ENCODE results near the gene BUD13. TPM values are rescaled to one million over a fixed set of nuclear protein-coding genes. Genes with fewer than 3 reads are reported as not detected.

Gene BUD13
- total RNA-seq, 3 donors from 2014 or later, result 9.9 to 19.8 (median 15.1) TPM

- no peak overlapping the region for H3K27ac ChIP-seq
- H3K4me1 ChIP-seq, result peaks cover 0 to 9% of the 10 kb centered on the region in 2 donors
- no peak overlapping the region for H3K4me3 ChIP-seq
- H3K36me3 ChIP-seq, result no peaks in the 10 kb centered on the region
- DNase-seq (ENCODE audit: low spot score in 2 of 2), result no peak
- intact Hi-C loops (cut with DNase I; ENCODE audit: low total_unique reads), result no loop called here
- no peak for TF ChIP-seq POLR2AphosphoS5 (IDR thresholded peaks at IDR 0.05)
- TF ChIP-seq POLR2A (IDR thresholded peaks at IDR 0.05), result no peak
- TF ChIP-seq, protein P1, sequence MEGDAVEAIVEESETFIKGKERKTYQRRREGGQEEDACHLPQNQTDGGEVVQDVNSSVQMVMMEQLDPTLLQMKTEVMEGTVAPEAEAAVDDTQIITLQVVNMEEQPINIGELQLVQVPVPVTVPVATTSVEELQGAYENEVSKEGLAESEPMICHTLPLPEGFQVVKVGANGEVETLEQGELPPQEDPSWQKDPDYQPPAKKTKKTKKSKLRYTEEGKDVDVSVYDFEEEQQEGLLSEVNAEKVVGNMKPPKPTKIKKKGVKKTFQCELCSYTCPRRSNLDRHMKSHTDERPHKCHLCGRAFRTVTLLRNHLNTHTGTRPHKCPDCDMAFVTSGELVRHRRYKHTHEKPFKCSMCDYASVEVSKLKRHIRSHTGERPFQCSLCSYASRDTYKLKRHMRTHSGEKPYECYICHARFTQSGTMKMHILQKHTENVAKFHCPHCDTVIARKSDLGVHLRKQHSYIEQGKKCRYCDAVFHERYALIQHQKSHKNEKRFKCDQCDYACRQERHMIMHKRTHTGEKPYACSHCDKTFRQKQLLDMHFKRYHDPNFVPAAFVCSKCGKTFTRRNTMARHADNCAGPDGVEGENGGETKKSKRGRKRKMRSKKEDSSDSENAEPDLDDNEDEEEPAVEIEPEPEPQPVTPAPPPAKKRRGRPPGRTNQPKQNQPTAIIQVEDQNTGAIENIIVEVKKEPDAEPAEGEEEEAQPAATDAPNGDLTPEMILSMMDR (IDR thresholded peaks at IDR 0.05), result no peak
- no peaks in the 10 kb centered on the region for H3K27me3 ChIP-seq
- H3K9me3 ChIP-seq, result no peaks in the 10 kb centered on the region
These were observed 9.9 kb upstream of the BUD13 start for GRCh38 chr11:116782728-116783127.

DNA sequence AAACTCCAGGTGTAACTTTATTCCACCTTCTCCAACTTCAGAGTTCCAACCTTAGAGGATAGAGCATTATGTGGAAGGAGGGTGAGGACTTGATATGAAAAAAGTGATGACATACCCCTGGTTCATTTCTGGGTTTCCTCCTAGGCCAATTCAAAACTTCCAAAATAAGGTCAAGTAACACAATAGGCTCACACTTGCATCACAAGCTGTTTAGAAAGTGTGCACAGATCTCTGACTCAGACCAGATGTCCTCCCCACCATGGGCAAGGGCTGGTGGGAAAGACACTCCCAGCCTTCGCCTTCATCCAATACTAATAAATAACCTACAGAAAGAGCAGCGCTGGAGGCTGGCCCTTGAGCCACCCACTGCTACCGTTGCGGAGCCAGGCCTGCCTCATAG, 5.8 kb upstream of the BUD13 start:
- TF ChIP-seq POLR2A (IDR thresholded peaks at IDR 0.05) (no peak), POLR2AphosphoS5 (IDR thresholded peaks at IDR 0.05) (no peak)
- TF ChIP-seq, protein P1 (IDR thresholded peaks at IDR 0.05), result no peak
- intact Hi-C loops (cut with DNase I; ENCODE audit: low total_unique reads), result no loop called here
- H3K9me3 ChIP-seq, result no peaks in the 10 kb centered on the region
- no peak overlapping the region for H3K27ac ChIP-seq
- no peak for DNase-seq (ENCODE audit: low spot score in 2 of 2)
- H3K4me1 ChIP-seq, result peaks cover 0 to 2% of the 10 kb centered on the region in 2 donors
- H3K27me3 ChIP-seq, result no peaks in the 10 kb centered on the region
- H3K36me3 ChIP-seq, result no peaks in the 10 kb centered on the region
- no peak overlapping the region for H3K4me3 ChIP-seq

GRCh38 chr11:116777056-116777455, 4.3 kb upstream of the BUD13 start:
- Histone ChIP-seq H3K4me1 (peaks cover 0 to 5% of the 10 kb centered on the region in 2 donors), H3K9me3 (no peaks in the 10 kb centered on the region), H3K27ac (no peak overlapping the region), H3K36me3 (no peaks in the 10 kb centered on the region), H3K27me3 (no peaks in the 10 kb centered on the region), H3K4me3 (no peak overlapping the region)
- TF ChIP-seq POLR2A (IDR thresholded peaks at IDR 0.05), result no peak
- intact Hi-C loops (cut with DNase I; ENCODE audit: low total_unique reads), result no loop called here
- DNase-seq (ENCODE audit: low spot score in 2 of 2), result no peak

- TF ChIP-seq, protein P1 (IDR thresholded peaks at IDR 0.05), result no peak
- TF ChIP-seq POLR2A (IDR thresholded peaks at IDR 0.05) (no peak), POLR2AphosphoS5 (IDR thresholded peaks at IDR 0.05) (no peak)
- H3K36me3 ChIP-seq, result no peaks in the 10 kb centered on the region
These were observed 3.8 kb upstream of the BUD13 start for GRCh38 chr11:116776522-116776984.

GRCh38 chr11:116775975-116776374, 3.2 kb upstream of the BUD13 start:
- H3K36me3 ChIP-seq, result no peaks in the 10 kb centered on the region
- no peak overlapping the region for H3K27ac ChIP-seq
- no peaks in the 10 kb centered on the region for H3K27me3 ChIP-seq
- no peak for DNase-seq (ENCODE audit: low spot score in 2 of 2)
- intact Hi-C loops (cut with DNase I; ENCODE audit: low total_unique reads), result no loop called here
- TF ChIP-seq POLR2A (IDR thresholded peaks at IDR 0.05), result no peak
- TF ChIP-seq POLR2AphosphoS5 (IDR thresholded peaks at IDR 0.05), result no peak
- TF ChIP-seq, protein P1 (IDR thresholded peaks at IDR 0.05), result no peak
- H3K4me3 ChIP-seq, result no peak overlapping the region
- H3K9me3 ChIP-seq, result no peaks in the 10 kb centered on the region
- H3K4me1 ChIP-seq, result peaks cover 5 to 7% of the 10 kb centered on the region in 2 donors

More at GRCh38 chr11:116776522-116776984, 3.8 kb upstream of the BUD13 start:
- H3K27ac ChIP-seq, result no peak overlapping the region
- no peaks in the 10 kb centered on the region for H3K27me3 ChIP-seq
- intact Hi-C loops (cut with DNase I; ENCODE audit: low total_unique reads), result no loop called here
- H3K4me3 ChIP-seq, result no peak overlapping the region
- DNase-seq (ENCODE audit: low spot score in 2 of 2), result no peak
- H3K4me1 ChIP-seq, result peaks cover 3 to 5% of the 10 kb centered on the region in 2 donors
- H3K9me3 ChIP-seq, result no peaks in the 10 kb centered on the region

DNA sequence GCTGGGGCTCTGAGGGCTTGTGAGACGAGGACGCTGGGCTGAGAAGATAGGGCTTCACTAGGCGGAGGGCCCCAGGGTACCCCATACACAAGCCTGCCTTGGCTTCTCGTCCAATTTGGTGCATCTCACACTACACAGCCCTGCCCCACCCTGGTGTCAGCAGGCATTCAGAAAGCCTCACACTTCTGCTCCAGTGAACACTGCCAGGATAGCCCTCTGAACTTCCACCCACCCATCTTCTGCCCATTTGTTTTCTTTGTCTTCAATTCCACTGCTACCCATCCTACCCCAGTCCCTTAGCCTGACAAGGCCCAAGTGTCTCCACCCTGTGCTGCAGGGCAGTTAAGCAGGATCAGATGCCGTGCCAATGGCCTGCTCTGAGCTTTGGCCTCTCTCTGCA, 1.9 kb upstream of the BUD13 start:
- Histone ChIP-seq H3K27ac (no peak overlapping the region), H3K27me3 (no peaks in the 10 kb centered on the region), H3K9me3 (no peaks in the 10 kb centered on the region), H3K4me1 (peaks cover 5 to 7% of the 10 kb centered on the region in 2 donors), H3K36me3 (no peaks in the 10 kb centered on the region), H3K4me3 (no peak overlapping the region)
- DNase-seq (ENCODE audit: low spot score in 2 of 2), result no peak
- no peak for TF ChIP-seq POLR2A (IDR thresholded peaks at IDR 0.05)
- no peak for TF ChIP-seq POLR2AphosphoS5 (IDR thresholded peaks at IDR 0.05)
- TF ChIP-seq, protein P1 (IDR thresholded peaks at IDR 0.05), result no peak
- intact Hi-C loops (cut with DNase I; ENCODE audit: low total_unique reads), result no loop called here

All from breast epithelium (tissue), 4 donors.